GM12892 (cell line): ENCODE measurements around the gene ZNF689.

Source experiments
- POLR2A ChIP-seq: IDR thresholded peaks from 2 replicates; pipeline ENCODE4 v1.6.1; 2011; ENCODE audit warnings: low read depth, low read length, control low read depth
- POLR2AphosphoS5 ChIP-seq: IDR thresholded peaks from 2 replicates; pipeline ENCODE4 v1.6.1; 2011; ENCODE audit warnings: low read depth, low read length, control low read depth
- TAF1 ChIP-seq: IDR thresholded peaks from 2 replicates; pipeline ENCODE4 v1.6.1; 2011; ENCODE audit warnings: low read depth, mild to moderate bottlenecking, control low read depth, low read length, borderline replicate concordance

DNA sequence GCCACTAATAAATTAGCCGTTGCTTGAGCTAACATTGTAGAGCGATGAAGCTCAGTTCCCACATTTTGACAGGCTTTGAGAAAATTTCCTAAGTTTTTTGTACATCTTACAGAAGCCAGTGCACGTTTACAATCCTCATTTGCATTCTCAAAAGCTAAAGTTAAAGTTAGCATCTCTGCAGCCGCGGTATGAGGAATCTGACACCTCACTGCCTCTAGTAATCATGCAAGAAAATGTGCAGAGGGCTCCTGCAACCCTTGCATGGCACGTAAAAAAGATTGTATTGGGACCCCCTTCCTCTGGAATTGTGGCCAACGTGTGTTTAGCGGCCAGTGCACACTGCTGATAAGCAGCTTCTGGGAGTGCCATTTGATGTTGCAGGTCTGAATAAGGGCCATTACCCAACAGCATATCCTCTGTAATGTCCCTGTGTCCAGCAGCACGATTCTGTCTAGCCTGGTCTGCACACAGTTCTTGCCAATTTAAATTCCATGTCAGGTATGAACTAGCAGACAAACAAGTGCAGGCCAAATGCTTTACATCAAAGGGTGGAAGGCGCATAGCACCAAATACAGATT is 12.4 kb upstream of the ZNF689 start:
- TF ChIP-seq POLR2A (no peak), POLR2AphosphoS5 (no peak), TAF1 (no peak)
